Neural progenitor cell (in vitro differentiated cells): ENCODE results near the gene RIC8B.

Experiments used
- CTCF ChIP-seq: fragments of 200-600 bp; sonication (generic); IDR thresholded peaks from 2 replicates; pipeline ENCODE4 v1.5.1; 2017; ENCODE audit warnings: antibody characterized with exemption, mild to moderate bottlenecking
- EZH2phosphoT487 ChIP-seq: fragments of 200-600 bp; sonication (generic); IDR thresholded peaks from 2 replicates; pipeline ENCODE4 v1.6.1; 2017; ENCODE audit warnings: antibody characterized with exemption

DNA sequence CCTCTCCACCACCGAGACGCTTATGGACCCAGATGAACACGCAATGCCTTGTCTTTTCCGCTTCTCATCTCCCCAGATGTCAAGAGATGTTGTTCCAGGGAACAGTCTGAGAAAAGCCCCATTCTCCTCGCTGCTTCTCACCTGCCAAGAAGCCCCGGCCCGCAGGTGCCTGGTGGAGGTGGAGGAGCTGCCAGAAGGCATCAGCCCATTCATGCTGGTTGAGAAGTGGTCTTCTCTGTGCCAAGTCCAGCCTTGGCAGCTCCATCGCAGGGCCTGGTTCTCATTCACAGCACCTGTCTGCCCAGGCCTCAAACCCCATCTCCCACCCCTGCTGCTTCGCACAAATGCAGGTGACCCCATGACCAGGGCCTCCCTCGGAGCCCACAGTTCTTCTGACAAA, 139.0 kb downstream of the RIC8B start:
- TF ChIP-seq CTCF (no peak), EZH2phosphoT487 (no peak)
